WTC11 (cell line): ENCODE data around the gene ASTN2. TPM values are rescaled to one million over a fixed set of nuclear protein-coding genes. Genes with fewer than 3 reads are reported as not detected.

Source experiments
- ATAC-seq: fragments of 200-7000 bp; cut with Tn5 transposase; 2 replicates; pipeline ENCODE4 v1.10.0; 2021; ENCODE audit warnings: mild to moderate bottlenecking, moderate library complexity
- CTCF ChIA-PET: fragments of 300-600 bp; sonication (Branson Sonifier 250); formaldehyde crosslinking; loops from one replicate; lab custom pipeline; 2021; ENCODE audit warnings: antibody characterized with exemption; lab: Charles Lee
- POLR2A ChIA-PET: fragments of 350-600 bp; sonication (Branson Sonifier 250); formaldehyde crosslinking; loops from one replicate; lab custom pipeline; 2021; ENCODE audit warnings: antibody characterized with exemption; lab: Charles Lee
- DNase-seq: peaks from one replicate; pipeline ENCODE4 v3.0.0; 2021; ENCODE audit warnings: low spot score
- H3K27ac Mint-ChIP-seq: 2 replicates; pipeline ENCODE4 v1.8.0; 2021; ENCODE audit warnings: mixed read lengths
- H3K27me3 Mint-ChIP-seq: 2 replicates; pipeline ENCODE4 v1.8.0; 2021; ENCODE audit warnings: low read depth, mild to moderate bottlenecking, moderate library complexity, mixed read lengths
- H3K36me3 Mint-ChIP-seq: 2 replicates; pipeline ENCODE4 v1.8.0; 2021; ENCODE audit warnings: mixed read lengths
- H3K4me1 Mint-ChIP-seq: 2 replicates; pipeline ENCODE4 v1.8.0; 2022; ENCODE audit warnings: mixed read lengths
- H3K4me3 Mint-ChIP-seq: 2 replicates; pipeline ENCODE4 v1.8.0; 2021; ENCODE audit warnings: mild to moderate bottlenecking, moderate library complexity, mixed read lengths
- H3K9me3 Mint-ChIP-seq: 2 replicates; pipeline ENCODE4 v1.8.0; 2021; ENCODE audit warnings: mixed read lengths
- AR ChIP-seq: fragments of 250-450 bp; sonication (Bioruptor Pico); IDR thresholded peaks from 2 replicates; pipeline ENCODE4 v1.9.0; 2021; ENCODE audit warnings: mild to moderate bottlenecking
- ATF1 ChIP-seq: sonication (generic); formaldehyde crosslinking; IDR thresholded peaks from 2 replicates; pipeline ENCODE4 v1.8.1; 2023; ENCODE audit warnings: mild to moderate bottlenecking, moderate library complexity, missing genetic modification reagents
- ATF6 ChIP-seq: sonication (generic); formaldehyde crosslinking; IDR thresholded peaks from 2 replicates; pipeline ENCODE4 v1.8.1; 2023; ENCODE audit warnings: mild to moderate bottlenecking, missing genetic modification reagents
- CREB1 ChIP-seq: sonication (generic); formaldehyde crosslinking; IDR thresholded peaks from 2 replicates; pipeline ENCODE4 v1.8.0; 2023; ENCODE audit warnings: mild to moderate bottlenecking, missing genetic modification reagents
- E2F1 ChIP-seq: sonication (generic); formaldehyde crosslinking; IDR thresholded peaks from 2 replicates; pipeline ENCODE4 v1.8.0; 2022; ENCODE audit warnings: mild to moderate bottlenecking, missing genetic modification reagents
- ESRRA ChIP-seq: sonication (generic); formaldehyde crosslinking; IDR thresholded peaks from 2 replicates; pipeline ENCODE4 v1.8.1; 2022; ENCODE audit warnings: mild to moderate bottlenecking, missing genetic modification reagents, borderline replicate concordance
- FOXK1 ChIP-seq: sonication (generic); formaldehyde crosslinking; IDR thresholded peaks from 2 replicates; pipeline ENCODE4 v1.8.0; 2022; ENCODE audit warnings: mild to moderate bottlenecking, moderate library complexity, missing genetic modification reagents
- GRHL2 ChIP-seq: fragments of 250-450 bp; sonication (Bioruptor Pico); IDR thresholded peaks from 2 replicates; pipeline ENCODE4 v1.8.0; 2022; ENCODE audit warnings: mild to moderate bottlenecking, moderate library complexity; ENCODE audit not compliant: insufficient replicate concordance, severe bottlenecking
- GTF2I ChIP-seq: fragments of 250-450 bp; sonication (Bioruptor Pico); conservative IDR thresholded peaks from 2 replicates; pipeline ENCODE4 v1.4.0; 2021; ENCODE audit warnings: mild to moderate bottlenecking
- HMGA2 ChIP-seq: fragments of 250-450 bp; sonication (Bioruptor Pico); IDR thresholded peaks from 2 replicates; pipeline ENCODE4 v1.4.0; 2021; ENCODE audit warnings: mild to moderate bottlenecking, moderate library complexity
- MXD4 ChIP-seq: fragments of 250-450 bp; sonication (Bioruptor Pico); IDR thresholded peaks from 2 replicates; pipeline ENCODE4 v1.8.0; 2021; ENCODE audit warnings: mild to moderate bottlenecking, moderate library complexity, borderline replicate concordance
- PRDM15 ChIP-seq: sonication (generic); formaldehyde crosslinking; IDR thresholded peaks from 2 replicates; pipeline ENCODE4 v1.8.0; 2022; ENCODE audit warnings: missing genetic modification reagents
- PRRX2 ChIP-seq: fragments of 250-450 bp; sonication (Bioruptor Pico); IDR thresholded peaks from 2 replicates; pipeline ENCODE4 v1.8.0; 2021; ENCODE audit warnings: mild to moderate bottlenecking
- SMAD3 ChIP-seq: sonication (generic); formaldehyde crosslinking; IDR thresholded peaks from 2 replicates; pipeline ENCODE4 v1.8.0; 2022; ENCODE audit warnings: missing genetic modification reagents, mild to moderate bottlenecking, borderline replicate concordance
- SOX15 ChIP-seq: fragments of 250-450 bp; sonication (Bioruptor Pico); IDR thresholded peaks from 2 replicates; pipeline ENCODE4 v1.9.0; 2021; ENCODE audit warnings: mild to moderate bottlenecking
- SP1 ChIP-seq: sonication (generic); formaldehyde crosslinking; conservative IDR thresholded peaks from 2 replicates; pipeline ENCODE4 v1.8.1; 2022; ENCODE audit warnings: missing genetic modification reagents
- USF2 ChIP-seq: sonication (generic); formaldehyde crosslinking; IDR thresholded peaks from 2 replicates; pipeline ENCODE4 v1.8.1; 2023; ENCODE audit warnings: mild to moderate bottlenecking, missing genetic modification reagents, moderate library complexity
- ZBTB21 ChIP-seq: sonication (generic); formaldehyde crosslinking; IDR thresholded peaks from 2 replicates; pipeline ENCODE4 v1.8.1; 2023; ENCODE audit warnings: mild to moderate bottlenecking, missing genetic modification reagents, borderline replicate concordance
- ZNF263 ChIP-seq: sonication (generic); formaldehyde crosslinking; IDR thresholded peaks from 2 replicates; pipeline ENCODE4 v1.8.1; 2022; ENCODE audit warnings: low read depth, mild to moderate bottlenecking, moderate library complexity, missing genetic modification reagents
- ZNF281 ChIP-seq: sonication (generic); formaldehyde crosslinking; IDR thresholded peaks from 2 replicates; pipeline ENCODE4 v1.8.0; 2023; ENCODE audit warnings: mild to moderate bottlenecking, missing genetic modification reagents
- total RNA-seq: library from RNA; stranded (reverse); gene quantifications from 3 replicates; pipeline ENCODE4 v1.2.3, GENCODE V29; 2021

The ASTN2 gene
- total RNA-seq, 1 experiment from 2014 or later, result 16.2 TPM

GRCh38 chr9:116468369-116468768 lies 946.5 kb downstream of the ASTN2 start:
- no peak overlapping the region for H3K4me3 Mint-ChIP-seq
- H3K4me1 Mint-ChIP-seq, result peaks cover 67% of the 10 kb centered on the region
- H3K27me3 Mint-ChIP-seq, result no peaks in the 10 kb centered on the region
- CTCF ChIA-PET, result interaction anchor here (1.3 to 1.5 kb wide), 2 partner anchors 27 to 121 kb away, joined by 3 read pairs; no protein-coding TSS in a partner anchor
- H3K9me3 Mint-ChIP-seq, result peaks cover 4% of the 10 kb centered on the region; the same call in 1 of the 2 replicates
- H3K36me3 Mint-ChIP-seq, result peaks cover 5% of the 10 kb centered on the region; the same call in 1 of the 2 replicates
- DNase-seq, result no peak
- POLR2A ChIA-PET, result interaction anchor here (1.0 kb wide), 1 partner anchor 23 kb away, joined by 3 read pairs; no protein-coding TSS in a partner anchor
- H3K27ac Mint-ChIP-seq, result no peak overlapping the region; the same call in 1 of the 2 replicates
- TF ChIP-seq CREB1, result no peak
- no peak for TF ChIP-seq USF2 (CRISPR knock-in tag)
- no peak for TF ChIP-seq PRRX2
- TF ChIP-seq ATF6 (CRISPR knock-in tag), result no peak
- no peak for TF ChIP-seq MXD4 (CRISPR knock-in tag)
- no peak for TF ChIP-seq ESRRA (CRISPR knock-in tag)
- TF ChIP-seq ZBTB21, result no peak
- no peak for TF ChIP-seq SP1
- TF ChIP-seq AR (CRISPR knock-in tag), result no peak
- TF ChIP-seq HMGA2 (CRISPR knock-in tag), result no peak
- TF ChIP-seq GRHL2 (CRISPR knock-in tag), result no peak
- no peak for TF ChIP-seq PRDM15
- no peak for TF ChIP-seq GTF2I (CRISPR knock-in tag)
- no peak for TF ChIP-seq SMAD3 (CRISPR knock-in tag)
- TF ChIP-seq ATF1 (CRISPR knock-in tag), result no peak
- TF ChIP-seq, all 79 proteins: peak for 0
- no peak for ATAC-seq

- TF ChIP-seq ZNF281 (CRISPR knock-in tag) (no peak), E2F1 (CRISPR knock-in tag) (no peak), ZNF263 (no peak), FOXK1 (CRISPR knock-in tag) (no peak), SOX15 (no peak)
- H3K27ac Mint-ChIP-seq, result no peak overlapping the region
- DNase-seq (no peak), ATAC-seq (no peak)
- peaks cover 5% of the 10 kb centered on the region; the same call in 1 of the 2 replicates for H3K36me3 Mint-ChIP-seq
- H3K4me1 Mint-ChIP-seq, result peaks cover 66% of the 10 kb centered on the region
- POLR2A ChIA-PET, result interaction anchor here (1.0 kb wide), 1 partner anchor 24 kb away, joined by 3 read pairs; no protein-coding TSS in a partner anchor
- no peaks in the 10 kb centered on the region for H3K27me3 Mint-ChIP-seq
- no peak overlapping the region for H3K4me3 Mint-ChIP-seq
- peaks cover 4% of the 10 kb centered on the region; the same call in 1 of the 2 replicates for H3K9me3 Mint-ChIP-seq
- CTCF ChIA-PET, result interaction anchor here (1.3 to 1.5 kb wide), 2 partner anchors 27 to 122 kb away, joined by 3 read pairs; no protein-coding TSS in a partner anchor
These were observed 947.0 kb downstream of the ASTN2 start for GRCh38 chr9:116467740-116468351.
